Fibroblast of mammary gland (primary cell): ENCODE results near the gene BTBD2.

Experiments used
- DNase-seq: peaks from one replicate; pipeline ENCODE4 v3.0.0-alpha.2; 2010; ENCODE audit warnings: low read depth
- H3K4me3 ChIP-seq: 2 replicates; pipeline ENCODE4 v1.5.1; 2011; ENCODE audit warnings: low read depth, mild to moderate bottlenecking, low read length, moderate library complexity; ENCODE audit not compliant: control insufficient read depth
- TF ChIP-seq, protein P1 (sequence below): conservative IDR thresholded peaks from 2 replicates; pipeline ENCODE4 v1.5.1; 2011; ENCODE audit warnings: low read depth, low read length, inconsistent platforms; ENCODE audit not compliant: control insufficient read depth, insufficient read depth

Gene BTBD2

DNA sequence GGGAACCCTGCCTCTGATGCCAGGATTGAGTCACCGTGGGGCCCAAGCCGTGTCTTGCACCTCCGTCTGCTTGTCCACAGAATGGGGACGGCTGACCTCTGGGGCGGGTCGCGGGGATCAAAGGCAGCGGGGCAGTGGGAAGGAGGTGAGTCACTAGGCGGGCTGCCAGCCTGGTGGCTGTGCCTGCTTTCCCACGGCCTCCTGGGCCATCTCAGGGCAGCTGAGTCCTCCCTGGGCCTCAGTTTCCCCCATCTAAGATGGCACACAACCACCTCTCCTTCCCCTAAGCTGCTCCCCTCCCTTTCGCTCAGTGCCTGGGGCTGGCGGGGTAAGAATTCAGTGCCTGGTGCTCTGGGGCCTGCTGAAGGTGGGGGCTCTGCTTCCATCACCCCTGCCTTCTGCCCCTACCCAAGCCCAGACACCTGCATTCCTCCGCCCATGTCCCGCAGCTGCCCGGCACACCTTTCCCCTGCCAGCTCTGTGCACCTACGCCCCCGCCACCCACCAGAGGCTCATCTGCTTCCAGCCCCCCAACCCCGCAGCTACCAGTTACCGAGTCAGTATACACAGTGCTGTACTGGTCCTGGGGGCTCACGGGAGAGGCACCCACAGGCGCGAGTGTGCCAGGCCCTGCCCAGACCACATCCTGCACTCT, 32.1 kb upstream of the BTBD2 start:
- peak; percentile 64 for DNase-seq
- TF ChIP-seq, protein P1, sequence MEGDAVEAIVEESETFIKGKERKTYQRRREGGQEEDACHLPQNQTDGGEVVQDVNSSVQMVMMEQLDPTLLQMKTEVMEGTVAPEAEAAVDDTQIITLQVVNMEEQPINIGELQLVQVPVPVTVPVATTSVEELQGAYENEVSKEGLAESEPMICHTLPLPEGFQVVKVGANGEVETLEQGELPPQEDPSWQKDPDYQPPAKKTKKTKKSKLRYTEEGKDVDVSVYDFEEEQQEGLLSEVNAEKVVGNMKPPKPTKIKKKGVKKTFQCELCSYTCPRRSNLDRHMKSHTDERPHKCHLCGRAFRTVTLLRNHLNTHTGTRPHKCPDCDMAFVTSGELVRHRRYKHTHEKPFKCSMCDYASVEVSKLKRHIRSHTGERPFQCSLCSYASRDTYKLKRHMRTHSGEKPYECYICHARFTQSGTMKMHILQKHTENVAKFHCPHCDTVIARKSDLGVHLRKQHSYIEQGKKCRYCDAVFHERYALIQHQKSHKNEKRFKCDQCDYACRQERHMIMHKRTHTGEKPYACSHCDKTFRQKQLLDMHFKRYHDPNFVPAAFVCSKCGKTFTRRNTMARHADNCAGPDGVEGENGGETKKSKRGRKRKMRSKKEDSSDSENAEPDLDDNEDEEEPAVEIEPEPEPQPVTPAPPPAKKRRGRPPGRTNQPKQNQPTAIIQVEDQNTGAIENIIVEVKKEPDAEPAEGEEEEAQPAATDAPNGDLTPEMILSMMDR, result no peak
- no peak overlapping the region for H3K4me3 ChIP-seq

DNA sequence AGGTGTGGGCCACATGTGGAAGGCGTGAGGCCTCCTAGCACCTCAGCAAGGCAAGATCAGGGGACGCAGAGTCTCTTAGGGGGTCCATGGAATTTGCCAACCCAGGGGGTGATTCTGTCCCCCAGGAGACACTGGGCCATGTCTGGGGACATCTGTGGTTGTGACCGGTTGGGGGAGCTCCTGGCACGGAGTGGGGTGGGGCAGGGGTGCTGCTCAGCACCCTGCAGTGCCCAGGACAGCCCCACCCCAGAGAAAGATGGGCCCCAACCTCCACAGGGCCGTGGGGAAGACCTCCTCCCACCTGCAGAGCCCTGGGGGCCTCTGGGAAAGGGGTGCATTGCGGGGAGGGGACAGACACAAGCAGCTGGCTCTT, 31.5 kb upstream of the BTBD2 start:
- DNase-seq, result no peak
- no peak overlapping the region for H3K4me3 ChIP-seq
- TF ChIP-seq, protein P1, result no peak

DNA sequence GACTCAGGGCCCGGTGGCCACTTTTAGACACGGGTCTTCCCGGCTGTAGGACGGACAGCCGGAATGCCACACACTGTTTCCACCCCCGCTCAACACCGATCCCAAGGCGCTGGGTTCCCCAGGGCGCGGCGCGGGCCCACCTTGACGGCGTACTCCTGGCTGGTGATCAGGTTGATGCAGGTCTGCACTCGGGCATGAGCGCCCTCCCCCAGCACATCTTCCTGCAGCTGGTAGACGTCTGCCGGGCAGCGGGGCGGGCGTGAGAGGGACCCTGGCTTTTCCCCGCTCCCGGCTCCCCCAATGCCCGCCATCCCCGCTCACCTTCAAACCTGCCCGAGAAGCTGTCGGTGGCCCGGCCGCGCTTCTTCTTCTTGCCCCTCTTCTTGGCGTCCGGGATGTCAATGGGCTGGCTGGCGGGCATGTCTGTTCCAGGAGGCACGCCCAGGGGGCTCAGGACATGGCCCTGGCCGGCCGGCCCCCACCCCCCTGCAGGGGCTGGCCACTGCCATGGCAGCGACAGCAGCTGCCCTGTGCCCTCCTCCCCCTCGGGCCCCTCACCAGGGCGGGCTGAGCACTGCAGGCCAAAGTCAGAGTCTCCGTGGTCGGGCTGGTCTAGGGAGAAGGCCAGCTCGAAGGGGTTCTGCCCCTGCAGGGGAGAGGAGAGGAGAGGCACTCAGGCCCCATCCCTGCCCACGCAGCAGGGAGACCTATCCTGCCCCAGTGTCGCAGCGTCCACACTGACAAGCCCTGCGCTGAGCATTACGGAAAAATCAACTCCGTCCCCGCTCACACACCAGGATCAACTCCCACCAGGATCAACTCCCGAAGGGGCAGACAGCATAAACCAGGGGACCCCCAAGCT, 30.8 kb upstream of the BTBD2 start:
- TF ChIP-seq, protein P1, result no peak
- DNase-seq, result no peak
- no peak overlapping the region for H3K4me3 ChIP-seq

DNA sequence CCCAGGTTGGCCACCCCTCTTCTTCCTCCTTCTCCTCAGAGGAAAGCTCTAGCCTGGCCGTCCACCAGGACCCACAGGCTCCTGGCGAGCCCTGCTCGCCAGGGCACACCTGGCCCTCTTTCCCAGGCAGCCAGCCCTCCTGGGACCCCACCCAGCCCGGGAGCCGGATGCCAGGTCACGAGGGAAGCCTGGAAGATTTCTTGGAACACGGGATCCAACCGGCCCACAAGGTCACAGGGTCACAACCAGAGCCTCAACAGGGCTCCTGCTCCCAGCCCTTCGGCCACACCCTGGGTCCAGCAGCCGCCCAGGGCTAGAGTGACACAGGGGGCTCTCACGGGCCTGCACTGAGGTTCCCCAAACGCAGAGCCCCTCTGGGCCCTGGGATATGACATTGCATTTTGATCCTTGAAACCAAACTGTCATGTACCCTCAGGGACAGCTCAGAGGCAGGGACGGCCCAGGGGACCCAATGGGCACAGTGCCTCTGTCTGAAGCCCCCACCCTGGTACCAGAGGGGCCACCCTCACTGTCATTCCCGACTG, 30.1 kb upstream of the BTBD2 start:
- no peak for DNase-seq
- TF ChIP-seq, protein P1, result no peak
- no peak overlapping the region for H3K4me3 ChIP-seq

DNA sequence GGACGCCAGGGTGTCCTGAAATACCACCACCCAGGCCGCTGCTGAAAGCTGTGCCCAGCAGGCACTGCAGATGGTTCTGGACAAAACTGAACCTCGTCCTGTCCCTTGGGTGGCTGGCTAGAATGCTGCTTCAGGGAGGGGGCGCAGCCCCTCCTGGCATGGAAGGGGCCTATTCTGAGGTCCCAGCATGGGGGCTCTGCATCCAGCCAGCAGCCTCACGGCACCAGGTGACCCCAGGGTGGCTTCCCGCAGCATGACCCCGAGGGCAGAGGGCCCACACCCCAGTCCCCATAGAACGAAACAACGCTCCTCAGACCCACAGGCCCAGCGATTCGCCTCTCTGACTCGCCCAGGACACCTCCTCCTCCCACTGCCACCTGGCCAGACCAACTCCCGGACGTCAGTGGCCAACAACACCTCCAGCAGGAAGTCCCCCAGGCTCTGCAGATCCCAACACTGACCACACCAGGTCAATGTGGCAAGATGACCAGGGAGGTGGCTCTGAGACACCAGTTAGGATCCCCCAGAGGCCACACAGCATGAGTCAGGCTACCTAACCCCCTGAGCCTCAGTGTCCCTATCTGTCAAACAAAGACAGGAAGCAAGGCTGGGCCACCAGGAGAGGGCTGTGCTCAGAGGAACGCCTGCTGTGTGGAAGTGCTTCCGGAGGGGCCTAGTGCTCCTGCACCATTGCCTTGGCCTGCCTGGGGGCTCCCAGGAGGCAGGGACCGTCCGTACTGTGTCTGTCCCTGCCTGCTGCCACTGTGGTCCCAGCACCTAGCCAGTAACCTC, 29.4 kb upstream of the BTBD2 start:
- H3K4me3 ChIP-seq, result no peak overlapping the region
- TF ChIP-seq, protein P1, result no peak
- no peak for DNase-seq

DNA sequence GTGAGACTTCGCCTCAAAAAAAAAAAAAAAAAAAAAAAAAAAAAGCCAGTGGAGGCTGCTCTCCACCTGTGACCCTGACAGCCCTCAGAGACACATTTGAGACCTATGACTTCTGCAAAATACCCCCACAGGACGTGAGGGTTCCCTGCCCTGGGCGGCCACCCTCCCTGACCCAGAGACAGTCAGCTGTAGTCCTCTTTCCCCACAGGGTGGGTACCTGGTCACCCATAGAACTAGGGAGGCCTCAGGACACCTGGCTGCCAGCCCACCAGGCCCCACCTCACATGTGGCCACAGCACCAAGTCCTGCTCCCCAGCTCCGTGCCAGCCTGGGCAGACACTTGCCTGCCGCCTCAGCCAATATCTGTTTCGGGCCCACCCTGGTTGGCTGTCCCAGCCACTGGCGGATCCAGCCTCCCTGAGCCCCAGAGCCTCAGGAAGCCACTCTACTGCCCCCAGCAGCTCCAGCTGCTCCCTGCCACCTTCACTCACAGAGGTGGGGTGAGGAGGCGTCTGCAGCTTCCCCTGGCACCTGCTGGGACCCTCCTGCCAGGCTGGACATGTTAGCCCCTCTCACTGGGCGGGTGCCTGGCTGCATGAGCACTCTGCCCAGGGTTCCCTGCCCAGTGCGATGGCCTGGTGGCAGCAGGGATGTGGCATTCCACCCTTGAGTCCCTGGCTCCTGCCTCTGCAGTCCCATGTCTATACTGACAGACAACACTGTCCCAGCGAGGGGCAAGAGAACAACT, 28.6 kb upstream of the BTBD2 start:
- no peak overlapping the region for H3K4me3 ChIP-seq
- no peak for DNase-seq
- TF ChIP-seq, protein P1, result no peak
